ENCODE data around the gene GSTK1.

GRCh38 chr7:143281529-143281928, 18.3 kb downstream of the GSTK1 start:
- TF ChIP-seq CTCF (IDR thresholded peaks at IDR 0.05; ENCODE audit: insufficient read depth, low read length, poor library complexity, severe bottlenecking) = no peak
- no peak for TF ChIP-seq EZH2phosphoT487 (conservative IDR thresholded peaks at IDR 0.05; ENCODE audit: low read length)
